ENCODE results near the gene MANSC4.
A peak's percentile ranks its signal among the peaks of the same experiment; 100 is the strongest.

Gene MANSC4

DNA sequence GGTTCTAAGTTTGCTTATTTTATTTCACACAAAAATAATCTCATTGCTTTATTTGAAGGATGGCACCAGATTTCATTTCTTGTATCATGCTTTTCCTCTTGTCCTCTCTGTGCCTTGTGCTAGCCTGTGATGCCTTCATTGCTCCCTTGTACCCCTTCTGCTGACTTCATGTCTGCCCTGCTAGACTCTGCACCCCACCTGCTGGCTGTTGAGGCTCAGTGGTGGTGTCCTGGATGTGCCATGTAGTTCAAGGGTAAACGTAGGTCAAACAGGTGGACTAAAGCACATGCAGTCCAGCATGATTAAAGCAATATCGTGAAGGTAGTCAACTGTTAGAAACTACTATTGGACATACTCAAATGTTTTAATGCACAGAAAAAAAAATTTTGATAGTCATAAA is 47.8 kb downstream of the MANSC4 start:
- DNase-seq (ENCODE audit: extremely low read depth, low read depth), result no peak
- TF ChIP-seq, protein P1, sequence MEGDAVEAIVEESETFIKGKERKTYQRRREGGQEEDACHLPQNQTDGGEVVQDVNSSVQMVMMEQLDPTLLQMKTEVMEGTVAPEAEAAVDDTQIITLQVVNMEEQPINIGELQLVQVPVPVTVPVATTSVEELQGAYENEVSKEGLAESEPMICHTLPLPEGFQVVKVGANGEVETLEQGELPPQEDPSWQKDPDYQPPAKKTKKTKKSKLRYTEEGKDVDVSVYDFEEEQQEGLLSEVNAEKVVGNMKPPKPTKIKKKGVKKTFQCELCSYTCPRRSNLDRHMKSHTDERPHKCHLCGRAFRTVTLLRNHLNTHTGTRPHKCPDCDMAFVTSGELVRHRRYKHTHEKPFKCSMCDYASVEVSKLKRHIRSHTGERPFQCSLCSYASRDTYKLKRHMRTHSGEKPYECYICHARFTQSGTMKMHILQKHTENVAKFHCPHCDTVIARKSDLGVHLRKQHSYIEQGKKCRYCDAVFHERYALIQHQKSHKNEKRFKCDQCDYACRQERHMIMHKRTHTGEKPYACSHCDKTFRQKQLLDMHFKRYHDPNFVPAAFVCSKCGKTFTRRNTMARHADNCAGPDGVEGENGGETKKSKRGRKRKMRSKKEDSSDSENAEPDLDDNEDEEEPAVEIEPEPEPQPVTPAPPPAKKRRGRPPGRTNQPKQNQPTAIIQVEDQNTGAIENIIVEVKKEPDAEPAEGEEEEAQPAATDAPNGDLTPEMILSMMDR (IDR thresholded peaks at IDR 0.05; ENCODE audit: low read depth, low read length), result peak; percentile 12

DNA sequence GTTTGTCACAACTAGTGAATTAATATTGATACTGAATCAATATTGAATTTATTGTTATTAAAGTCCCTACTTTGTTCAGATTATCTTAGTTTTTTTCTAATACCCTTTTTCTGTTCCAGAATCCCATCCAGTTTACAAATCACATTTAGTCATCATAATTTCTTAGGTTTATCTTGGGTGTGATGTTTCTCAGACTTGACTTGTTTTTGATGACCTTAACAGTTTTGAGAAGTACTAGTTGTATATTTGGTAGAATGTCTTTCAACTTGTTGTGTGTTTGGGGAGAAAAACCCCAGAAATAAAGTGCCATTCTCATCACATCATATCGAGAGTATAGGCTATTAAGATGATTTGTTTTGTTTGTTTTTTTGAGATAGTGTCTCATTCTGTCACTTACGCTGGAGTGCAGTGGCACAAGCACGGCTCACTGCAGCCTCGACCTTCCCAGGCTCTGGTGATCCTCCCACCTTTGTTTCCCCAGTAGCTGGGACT is 49.9 kb downstream of the MANSC4 start:
- no peak for DNase-seq (ENCODE audit: extremely low read depth, low read depth)
- TF ChIP-seq, protein P1 (IDR thresholded peaks at IDR 0.05; ENCODE audit: low read depth, low read length), result no peak

DNA sequence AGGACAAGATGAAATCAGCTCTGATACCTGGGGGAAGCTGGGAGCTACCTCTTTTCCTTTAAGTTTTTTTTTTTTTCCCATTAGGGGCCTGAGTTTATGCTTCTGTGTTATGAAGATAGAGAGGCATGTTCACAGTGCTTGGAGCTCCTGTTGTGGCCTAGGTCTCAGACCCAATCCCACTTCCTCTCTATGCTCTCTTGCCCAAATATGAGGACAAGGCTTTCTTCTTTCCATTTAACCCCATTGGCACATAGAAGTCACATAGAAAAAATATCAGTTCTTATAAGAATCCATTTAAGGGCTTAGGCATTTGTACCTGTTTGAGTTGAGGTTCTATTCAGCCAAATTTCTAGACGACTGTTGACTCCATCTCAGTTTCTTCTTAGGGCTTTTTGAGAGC is 56.8 kb downstream of the MANSC4 start:
- TF ChIP-seq, protein P1 (IDR thresholded peaks at IDR 0.05; ENCODE audit: low read depth, low read length), result no peak
- DNase-seq (ENCODE audit: extremely low read depth, low read depth), result no peak
